ENCODE data around the gene FIG4. TPM values are rescaled to one million over a fixed set of nuclear protein-coding genes. Genes with fewer than 3 reads are reported as not detected.
"Not testable (repeated sequence)": the region's sequence is repeated elsewhere in the genome, so short reads cannot be mapped to it uniquely, and the experiment has no call there.

The FIG4 gene
- total and polyA plus RNA-seq, 2 donors: 11.8 to 24.5 TPM

DNA sequence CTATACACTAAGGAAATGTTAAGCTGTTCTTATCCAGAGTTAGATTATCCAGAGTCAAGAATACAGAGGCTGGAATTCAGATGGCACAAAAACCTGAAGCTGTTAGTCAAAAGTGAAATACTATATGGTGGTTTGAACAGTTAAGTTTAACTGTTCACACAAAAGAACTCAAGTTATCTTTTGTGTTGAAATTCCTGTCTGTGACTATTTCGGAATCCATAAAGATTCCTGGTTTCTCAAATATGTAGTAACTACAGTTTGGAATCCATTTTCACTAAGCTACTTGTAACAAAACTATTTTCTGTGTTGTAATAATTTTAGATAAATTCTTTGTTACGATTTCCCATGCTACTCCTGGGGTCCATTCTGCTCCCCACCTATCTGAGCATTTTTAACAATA lies 24.5 kb downstream of the FIG4 start:
- Histone ChIP-seq H3K4me3 (ENCODE audit: low read depth, low read length) (no peak overlapping the region), H3K36me3 (ENCODE audit: insufficient read depth) (no peaks in the 10 kb centered on the region), H3K4me1 (ENCODE audit: insufficient read depth) (no peaks in the 10 kb centered on the region), H3K27ac (ENCODE audit: low read depth) (no peak overlapping the region)
- 81% methylated on average over 2 of the region's 2 CpGs for WGBS
- no peak for DNase-seq (ENCODE audit: extremely low spot score)

DNA sequence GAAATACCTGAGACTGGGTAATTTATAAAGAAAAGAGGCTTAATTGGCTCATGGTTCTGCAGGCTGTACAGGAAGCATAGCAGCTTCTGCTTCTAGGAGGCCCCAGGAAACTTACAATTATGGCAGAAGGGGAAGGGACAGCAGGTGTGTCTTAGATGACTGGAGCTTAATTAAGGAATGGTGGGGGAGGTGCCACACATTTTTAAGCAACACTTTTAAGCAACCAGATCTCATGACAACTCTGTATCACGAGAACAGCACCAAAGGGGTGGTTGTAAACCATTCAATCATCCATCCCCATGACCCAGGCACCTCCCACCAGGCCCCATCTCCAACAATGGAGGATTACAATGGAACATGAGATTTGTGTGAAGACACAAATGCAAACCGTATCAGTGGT lies 26.9 kb downstream of the FIG4 start:
- Histone ChIP-seq H3K4me3 (ENCODE audit: low read depth, low read length) (no peak overlapping the region), H3K4me1 (ENCODE audit: insufficient read depth) (no peaks in the 10 kb centered on the region), H3K36me3 (ENCODE audit: insufficient read depth) (no peaks in the 10 kb centered on the region), H3K27ac (ENCODE audit: low read depth) (no peak overlapping the region)
- WGBS: 81% methylated on average over 2 of the region's 2 CpGs
- DNase-seq (ENCODE audit: extremely low spot score): no peak

DNA sequence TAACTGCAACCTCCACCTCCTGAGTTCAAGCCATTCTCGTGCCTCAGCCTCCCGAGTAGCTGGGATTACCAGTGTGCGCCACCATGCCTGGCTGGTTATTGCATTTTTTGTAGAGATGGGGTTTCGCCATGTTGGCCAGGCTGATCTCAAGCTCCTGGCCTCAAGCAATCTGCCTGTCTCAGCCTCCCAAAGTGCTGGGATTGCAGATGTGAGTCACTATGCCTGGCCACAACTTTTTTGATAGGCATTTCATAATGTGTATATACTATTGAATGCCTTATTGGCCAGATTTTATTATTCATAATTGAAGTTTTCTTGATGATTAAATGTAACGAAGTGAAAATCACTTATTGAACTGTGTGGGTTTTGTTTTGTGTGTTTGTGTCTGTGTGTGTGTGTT lies 27.9 kb downstream of the FIG4 start:
- WGBS: 99% methylated on average over 5 of the region's 5 CpGs
- no peaks in the 10 kb centered on the region for H3K36me3 ChIP-seq (ENCODE audit: insufficient read depth)

DNA sequence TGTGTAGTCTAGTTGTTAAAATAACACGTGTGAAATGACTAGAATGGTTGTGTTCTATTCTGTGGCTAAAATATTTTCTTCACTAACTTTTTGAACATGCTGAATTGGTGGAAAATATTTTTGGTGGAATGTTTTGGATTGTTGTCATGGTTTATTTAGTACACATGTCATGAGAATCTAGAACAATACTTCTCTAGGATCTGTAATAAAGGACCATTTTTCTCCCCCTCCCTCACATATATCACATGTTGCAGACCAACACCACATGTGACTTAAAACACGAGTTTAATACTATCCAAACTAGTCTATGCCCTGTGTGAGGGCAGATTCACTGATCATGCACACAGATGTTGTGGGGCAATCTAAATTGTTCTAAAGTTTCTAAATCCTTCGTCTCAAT lies 29.2 kb downstream of the FIG4 start:
- H3K27ac ChIP-seq (ENCODE audit: low read depth): no peak overlapping the region
- DNase-seq (ENCODE audit: extremely low spot score): no peak
- H3K4me3 ChIP-seq (ENCODE audit: low read depth, low read length): no peak overlapping the region
- H3K4me1 ChIP-seq (ENCODE audit: insufficient read depth): no peaks in the 10 kb centered on the region
- no peaks in the 10 kb centered on the region for H3K36me3 ChIP-seq (ENCODE audit: insufficient read depth)
- WGBS: 80% methylated on average over 3 of the region's 3 CpGs

More for the DNA sequence above, 27.9 kb downstream of the FIG4 start:
- no peaks in the 10 kb centered on the region for H3K4me1 ChIP-seq (ENCODE audit: insufficient read depth)
- no peak overlapping the region for H3K27ac ChIP-seq (ENCODE audit: low read depth)
- DNase-seq (ENCODE audit: extremely low spot score): no peak
- H3K4me3 ChIP-seq (ENCODE audit: low read depth, low read length): no peak overlapping the region

DNA sequence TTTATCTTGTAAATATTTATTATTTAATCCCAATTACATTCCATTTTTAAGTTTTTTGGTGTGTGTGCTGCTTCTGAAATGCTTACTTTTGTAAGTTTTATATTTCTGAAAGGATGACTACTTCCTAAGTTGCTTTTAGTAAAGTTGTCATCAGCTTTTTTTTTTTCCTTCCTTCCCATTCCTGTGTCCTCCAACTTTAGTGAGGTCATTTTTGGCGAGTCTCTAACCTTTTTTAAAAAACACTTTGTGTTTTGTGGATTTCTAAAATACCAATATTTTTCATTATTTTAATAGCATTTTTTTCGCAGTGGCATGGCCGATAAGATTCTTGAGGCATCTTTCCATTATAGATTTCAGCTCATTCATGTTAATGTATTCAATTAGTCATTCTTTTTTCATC lies 30.9 kb downstream of the FIG4 start:
- Histone ChIP-seq H3K27ac (ENCODE audit: low read depth) (no peak overlapping the region), H3K4me1 (ENCODE audit: insufficient read depth) (no peaks in the 10 kb centered on the region), H3K4me3 (ENCODE audit: low read depth, low read length) (no peak overlapping the region), H3K36me3 (ENCODE audit: insufficient read depth) (no peaks in the 10 kb centered on the region)
- WGBS: 86% methylated on average over 3 of the region's 3 CpGs
- DNase-seq (ENCODE audit: extremely low spot score): no peak

DNA sequence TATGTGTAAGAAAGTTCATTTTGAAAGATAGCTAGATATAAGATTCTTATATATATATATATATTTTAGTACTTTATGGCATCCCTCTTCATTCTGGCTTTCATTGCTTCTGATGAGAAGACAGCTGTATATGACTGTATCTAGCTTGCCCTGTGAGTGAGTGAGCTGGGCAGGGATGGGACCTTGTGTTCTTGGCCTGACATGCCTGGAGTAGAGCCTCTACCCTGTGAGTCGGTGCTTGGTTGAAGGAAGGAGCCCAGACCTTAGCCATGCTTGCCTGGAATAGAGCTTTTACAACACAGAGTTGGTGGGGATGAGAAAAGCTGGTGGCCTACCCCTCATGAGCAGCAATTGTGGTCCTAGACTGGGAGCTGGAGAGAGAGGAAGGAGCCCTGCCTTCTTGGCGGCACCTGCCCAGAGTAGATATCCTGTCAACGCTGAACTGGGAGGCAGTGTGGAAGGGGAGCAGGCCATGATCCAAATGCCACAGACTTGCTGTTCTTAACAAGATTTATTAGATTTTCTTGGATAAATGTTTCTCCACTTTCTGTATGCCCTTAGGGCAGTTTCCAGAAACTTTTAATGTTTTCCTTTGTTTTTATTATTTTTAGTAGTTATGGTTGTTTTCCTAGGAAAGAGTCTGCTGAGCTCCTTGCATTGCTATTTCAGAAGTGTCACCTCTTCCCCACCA lies 31.6 kb downstream of the FIG4 start:
- 87% methylated on average over 3 of the region's 3 CpGs for WGBS
- Histone ChIP-seq H3K36me3 (ENCODE audit: insufficient read depth) (no peaks in the 10 kb centered on the region), H3K4me1 (ENCODE audit: insufficient read depth) (no peaks in the 10 kb centered on the region), H3K4me3 (ENCODE audit: low read depth, low read length) (no peak overlapping the region), H3K27ac (ENCODE audit: low read depth) (no peak overlapping the region)
- DNase-seq (ENCODE audit: extremely low spot score): no peak

DNA sequence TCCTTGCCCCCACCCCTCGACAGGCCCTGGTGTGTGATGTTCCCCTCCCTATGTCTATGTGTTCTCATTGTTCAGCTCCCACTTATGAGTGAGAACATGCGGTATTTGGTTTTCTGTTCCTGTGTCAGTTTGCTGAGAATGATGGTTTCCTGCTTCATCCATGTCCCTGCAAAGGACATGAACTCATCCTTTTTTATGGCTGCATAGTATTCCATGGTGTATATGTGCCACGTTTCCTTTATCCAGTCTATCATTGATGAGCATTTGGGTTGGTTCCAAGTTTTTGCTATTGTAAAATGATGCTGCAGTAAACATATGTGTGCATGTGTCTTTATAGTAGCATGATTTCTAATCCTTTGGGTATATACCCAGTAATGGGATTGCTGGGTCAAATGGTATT lies 34.2 kb downstream of the FIG4 start:
- not testable (repeated sequence) for H3K36me3 ChIP-seq (ENCODE audit: insufficient read depth); H3K4me3 ChIP-seq (ENCODE audit: low read depth, low read length); H3K4me1 ChIP-seq (ENCODE audit: insufficient read depth); H3K27ac ChIP-seq (ENCODE audit: low read depth); DNase-seq (ENCODE audit: extremely low spot score)
- 95% methylated on average over 3 of the region's 3 CpGs for WGBS

DNA sequence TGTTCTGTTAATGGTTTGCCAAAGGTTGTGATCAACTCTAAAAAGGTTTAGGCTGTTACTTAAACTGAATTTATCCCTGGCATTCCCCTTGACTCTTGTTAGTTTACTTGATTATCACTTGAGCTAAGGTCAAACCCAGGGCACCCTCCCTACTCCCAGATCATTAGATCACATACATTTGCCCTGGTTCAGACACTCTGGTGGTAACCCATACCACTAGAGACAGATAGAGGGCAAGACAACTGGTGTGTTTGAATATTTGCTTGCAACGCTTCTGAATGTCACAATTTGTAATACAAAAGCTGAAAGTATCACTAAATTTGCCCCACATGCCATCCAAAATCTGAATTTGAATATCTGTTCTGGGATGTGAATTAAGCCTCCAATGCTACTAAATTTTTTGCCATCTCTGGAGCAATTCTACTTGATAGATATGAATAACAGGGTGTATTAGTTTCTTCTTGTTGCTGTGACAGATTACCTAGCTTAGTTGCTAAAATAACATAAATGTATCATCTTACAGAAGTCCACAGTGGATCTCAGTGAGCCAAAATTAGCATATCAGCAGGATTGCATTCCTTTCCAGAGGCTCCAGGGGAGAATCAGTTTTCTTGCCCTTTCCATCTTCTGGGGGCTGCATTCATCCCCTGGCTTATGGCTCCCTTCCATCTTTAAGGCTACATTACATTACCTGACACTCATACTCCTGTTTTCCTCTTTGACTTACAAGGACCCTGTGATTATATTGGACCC lies 45.4 kb downstream of the FIG4 start:
- H3K4me1 ChIP-seq (ENCODE audit: insufficient read depth): no peaks in the 10 kb centered on the region
- peaks cover 3% of the 10 kb centered on the region for H3K36me3 ChIP-seq (ENCODE audit: insufficient read depth)
- no peak overlapping the region for H3K4me3 ChIP-seq (ENCODE audit: low read depth, low read length)
- no peak for DNase-seq (ENCODE audit: extremely low spot score)
- H3K27ac ChIP-seq (ENCODE audit: low read depth): no peak overlapping the region
- WGBS: 59% methylated on average over 1 of the region's 1 CpG

DNA sequence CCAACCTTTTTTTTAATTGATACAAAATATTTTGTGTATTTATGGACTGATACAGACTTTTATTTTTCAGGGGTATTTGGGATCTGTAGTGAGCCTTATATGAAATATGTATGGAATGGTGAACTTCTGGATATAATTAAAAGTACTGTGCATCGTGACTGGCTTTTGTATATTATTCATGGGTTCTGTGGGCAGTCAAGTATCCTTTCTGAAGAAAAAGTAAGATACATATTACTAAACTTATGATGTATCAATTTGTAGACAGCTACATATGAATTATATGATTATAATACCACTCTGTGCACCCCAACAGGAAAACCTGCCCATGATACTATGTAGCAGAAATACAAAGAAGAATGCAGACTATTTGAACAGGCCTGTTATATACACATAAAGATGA lies 47.2 kb downstream of the FIG4 start:
- WGBS: 78% methylated on average over 1 of the region's 1 CpG
- DNase-seq (ENCODE audit: extremely low spot score): no peak
- Histone ChIP-seq H3K4me3 (ENCODE audit: low read depth, low read length) (no peak overlapping the region), H3K4me1 (ENCODE audit: insufficient read depth) (no peaks in the 10 kb centered on the region), H3K27ac (ENCODE audit: low read depth) (no peak overlapping the region), H3K36me3 (ENCODE audit: insufficient read depth) (peaks cover 3% of the 10 kb centered on the region)

DNA sequence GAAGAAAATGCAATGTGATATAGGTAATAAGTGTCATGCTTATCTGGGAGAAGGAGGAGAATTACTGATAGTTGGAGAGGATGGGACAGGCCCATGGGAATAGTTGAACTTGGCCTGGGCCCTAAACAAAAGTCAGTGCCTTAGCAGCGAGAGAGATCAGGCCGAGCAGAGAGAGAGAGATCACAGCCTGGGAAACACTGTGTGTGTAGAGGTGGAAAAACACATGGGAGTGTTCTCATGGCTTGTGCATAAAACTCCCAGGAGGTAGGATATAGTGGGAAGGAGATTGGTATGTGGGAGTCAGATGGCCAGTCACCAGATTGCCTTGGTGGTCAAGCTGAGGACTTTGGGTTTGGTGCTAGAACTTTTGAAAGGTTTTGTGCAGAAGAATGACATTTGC lies 47.6 kb downstream of the FIG4 start:
- 90% methylated on average over 2 of the region's 2 CpGs for WGBS
- H3K4me3 ChIP-seq (ENCODE audit: low read depth, low read length): no peak overlapping the region
- DNase-seq (ENCODE audit: extremely low spot score): no peak
- H3K27ac ChIP-seq (ENCODE audit: low read depth): no peak overlapping the region
- peaks cover 3% of the 10 kb centered on the region for H3K36me3 ChIP-seq (ENCODE audit: insufficient read depth)
- H3K4me1 ChIP-seq (ENCODE audit: insufficient read depth): no peaks in the 10 kb centered on the region

DNA sequence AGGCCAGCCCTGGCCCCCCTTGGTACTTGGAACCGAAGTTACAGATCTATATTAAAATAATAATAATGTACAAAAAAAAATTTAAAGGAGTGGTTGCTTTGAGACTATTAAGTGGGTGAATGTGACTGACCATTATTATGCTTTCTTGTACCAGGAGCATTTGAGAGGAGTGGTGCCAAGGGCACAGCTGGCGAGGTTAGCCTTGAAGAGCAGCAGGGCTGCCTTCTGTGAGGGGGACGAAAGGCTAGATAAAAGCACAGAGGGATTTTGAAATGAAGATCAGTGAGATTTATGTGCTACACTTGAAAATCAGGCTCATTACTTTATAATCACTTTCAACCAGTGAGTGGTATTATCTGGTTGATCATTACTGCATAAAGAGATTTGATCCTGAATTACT lies 48.6 kb downstream of the FIG4 start:
- no peak for DNase-seq (ENCODE audit: extremely low spot score)
- Histone ChIP-seq H3K27ac (ENCODE audit: low read depth) (no peak overlapping the region), H3K4me1 (ENCODE audit: insufficient read depth) (no peaks in the 10 kb centered on the region), H3K36me3 (ENCODE audit: insufficient read depth) (peaks cover 3% of the 10 kb centered on the region), H3K4me3 (ENCODE audit: low read depth, low read length) (no peak overlapping the region)
- 89% methylated on average over 3 of the region's 3 CpGs for WGBS

DNA sequence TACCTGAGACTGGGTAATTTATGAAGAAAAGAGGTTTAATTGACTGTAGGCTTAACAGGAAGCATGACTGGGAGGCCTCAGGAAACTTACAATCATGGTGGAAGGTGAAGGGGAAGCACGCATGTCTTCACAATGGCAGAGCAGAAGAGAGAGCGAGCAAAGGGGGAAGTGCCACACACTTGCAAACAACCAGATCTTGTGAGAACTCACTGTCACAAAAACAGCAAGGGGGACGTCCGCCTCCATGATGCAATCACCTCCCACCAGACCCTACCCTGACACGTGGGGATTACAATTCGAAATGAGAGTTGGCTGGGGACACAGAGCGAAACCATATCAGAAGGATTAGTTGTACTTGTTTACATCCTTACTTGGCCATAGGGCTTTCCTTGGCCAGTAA lies 49.7 kb downstream of the FIG4 start:
- no peak for DNase-seq (ENCODE audit: extremely low spot score)
- H3K4me1 ChIP-seq (ENCODE audit: insufficient read depth): no peaks in the 10 kb centered on the region
- H3K4me3 ChIP-seq (ENCODE audit: low read depth, low read length): no peak overlapping the region
- no peak overlapping the region for H3K27ac ChIP-seq (ENCODE audit: low read depth)
- H3K36me3 ChIP-seq (ENCODE audit: insufficient read depth): peaks cover 3% of the 10 kb centered on the region
- WGBS: 80% methylated on average over 7 of the region's 7 CpGs

DNA sequence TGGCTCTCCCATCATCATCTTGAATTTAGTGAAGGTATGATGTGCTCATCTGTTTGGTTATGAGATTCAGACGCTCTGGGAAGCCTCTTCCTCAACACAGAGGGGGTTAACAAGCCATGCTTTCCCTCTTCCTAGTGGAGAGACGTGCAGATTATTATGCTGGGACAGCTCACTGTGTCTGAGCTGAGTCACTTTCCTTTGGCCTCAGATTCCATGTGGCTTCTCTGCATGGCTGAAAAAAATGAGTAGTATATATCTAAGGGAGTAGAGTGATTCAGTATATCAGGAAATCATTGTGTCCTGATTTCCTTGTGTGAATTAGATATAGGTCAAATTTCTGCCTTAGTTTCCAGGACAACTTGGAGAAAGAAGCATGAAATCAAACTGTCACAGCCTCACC lies 52.6 kb downstream of the FIG4 start:
- Histone ChIP-seq H3K36me3 (ENCODE audit: insufficient read depth) (no peaks in the 10 kb centered on the region), H3K4me1 (ENCODE audit: insufficient read depth) (no peaks in the 10 kb centered on the region)
- WGBS: 39% methylated on average over 2 of the region's 2 CpGs

DNA sequence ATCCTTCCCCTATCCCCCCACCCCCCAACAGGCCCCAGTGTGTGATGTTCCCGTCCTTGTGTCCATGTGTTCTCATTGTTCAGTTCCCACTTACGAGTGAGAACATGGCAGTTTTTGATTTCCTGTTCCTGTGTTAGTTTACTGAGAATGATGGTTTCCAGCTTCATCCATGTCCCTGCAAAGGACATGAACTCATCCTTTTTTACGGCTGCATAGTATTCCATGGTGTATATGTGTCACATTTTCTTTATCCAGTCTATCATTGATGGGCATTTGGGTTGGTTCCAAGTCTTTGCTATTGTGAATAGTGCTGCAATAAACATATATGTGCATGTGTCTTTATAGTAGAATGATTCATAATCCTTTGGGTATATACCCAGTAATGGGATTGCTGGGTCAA lies 53.7 kb downstream of the FIG4 start:
- 93% methylated on average over 3 of the region's 3 CpGs for WGBS
- DNase-seq (ENCODE audit: extremely low spot score); H3K4me3 ChIP-seq (ENCODE audit: low read depth, low read length); H3K36me3 ChIP-seq (ENCODE audit: insufficient read depth); H3K27ac ChIP-seq (ENCODE audit: low read depth); H3K4me1 ChIP-seq (ENCODE audit: insufficient read depth): not testable (repeated sequence)

More for the DNA sequence above, 52.6 kb downstream of the FIG4 start:
- DNase-seq (ENCODE audit: extremely low spot score): no peak
- Histone ChIP-seq H3K4me3 (ENCODE audit: low read depth, low read length) (no peak overlapping the region), H3K27ac (ENCODE audit: low read depth) (no peak overlapping the region)

Data from urinary bladder (tissue), 4 donors.